HG02588 (cell line): ENCODE measurements around the gene TMEM63C.
A peak's percentile ranks its signal among the peaks of the same experiment; 100 is the strongest.

Experiments
- ATAC-seq: cut with Tn5 transposase; IDR thresholded peaks from one replicate; pipeline ENCODE4 v1.9.1; 2021; ENCODE audit warnings: mild to moderate bottlenecking, moderate library complexity; ENCODE audit not compliant: unreplicated experiment

The TMEM63C gene, protein sequence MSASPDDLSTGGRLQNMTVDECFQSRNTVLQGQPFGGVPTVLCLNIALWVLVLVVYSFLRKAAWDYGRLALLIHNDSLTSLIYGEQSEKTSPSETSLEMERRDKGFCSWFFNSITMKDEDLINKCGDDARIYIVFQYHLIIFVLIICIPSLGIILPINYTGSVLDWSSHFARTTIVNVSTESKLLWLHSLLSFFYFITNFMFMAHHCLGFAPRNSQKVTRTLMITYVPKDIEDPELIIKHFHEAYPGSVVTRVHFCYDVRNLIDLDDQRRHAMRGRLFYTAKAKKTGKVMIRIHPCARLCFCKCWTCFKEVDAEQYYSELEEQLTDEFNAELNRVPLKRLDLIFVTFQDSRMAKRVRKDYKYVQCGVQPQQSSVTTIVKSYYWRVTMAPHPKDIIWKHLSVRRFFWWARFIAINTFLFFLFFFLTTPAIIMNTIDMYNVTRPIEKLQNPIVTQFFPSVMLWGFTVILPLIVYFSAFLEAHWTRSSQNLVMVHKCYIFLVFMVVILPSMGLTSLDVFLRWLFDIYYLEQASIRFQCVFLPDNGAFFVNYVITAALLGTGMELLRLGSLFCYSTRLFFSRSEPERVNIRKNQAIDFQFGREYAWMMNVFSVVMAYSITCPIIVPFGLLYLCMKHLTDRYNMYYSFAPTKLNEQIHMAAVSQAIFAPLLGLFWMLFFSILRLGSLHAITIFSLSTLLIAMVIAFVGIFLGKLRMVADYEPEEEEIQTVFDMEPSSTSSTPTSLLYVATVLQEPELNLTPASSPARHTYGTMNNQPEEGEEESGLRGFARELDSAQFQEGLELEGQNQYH

DNA sequence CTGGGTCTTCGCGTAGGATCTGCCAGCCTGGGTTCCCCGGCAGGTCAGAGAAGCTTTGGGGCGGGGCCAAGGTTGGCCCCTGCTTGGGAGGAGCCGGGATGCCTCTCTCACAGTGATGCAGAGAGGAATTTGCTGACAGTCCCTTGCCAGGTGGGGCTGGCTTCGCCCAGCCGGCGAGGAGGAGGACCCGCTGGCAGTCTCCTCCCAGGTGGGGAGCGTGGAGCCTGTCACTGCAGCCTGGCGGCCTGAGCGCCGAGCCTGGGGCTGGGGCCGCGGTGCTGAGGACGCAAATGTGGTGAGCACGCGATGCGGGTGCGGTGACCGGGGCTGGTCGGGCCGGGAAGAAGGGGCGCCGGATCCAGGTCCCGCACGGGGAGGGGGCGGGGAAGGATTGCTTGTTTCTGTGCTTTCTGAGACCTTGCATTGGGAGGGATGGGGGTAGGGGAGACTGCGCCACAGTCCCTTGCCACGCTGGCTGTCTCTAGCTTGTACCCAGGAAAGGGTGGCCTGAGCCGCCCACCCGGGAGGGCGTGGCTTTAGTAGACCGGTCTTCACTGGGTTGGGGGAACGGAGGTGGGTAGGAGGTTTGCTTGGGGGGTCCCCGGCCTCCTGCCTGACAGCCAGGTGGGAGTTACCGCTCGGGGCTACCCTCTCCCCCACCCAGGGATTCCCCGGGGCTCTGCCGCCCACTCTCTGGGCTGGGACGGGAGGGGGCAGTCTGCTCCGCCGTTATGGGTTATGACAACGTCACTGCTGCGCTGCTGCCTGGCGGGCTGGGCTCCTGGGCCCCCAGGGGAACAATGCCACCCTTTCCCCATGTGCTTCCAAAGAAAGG, at the start of gene TMEM63C:
TSS of gene TMEM63C (plus strand) at position 196 of the 835 bp plus-strand sequence. CDS start 37,016 bp downstream, outside the sequence.
- ATAC-seq = peak; percentile 85

- no peak for ATAC-seq
Observed at GRCh38 chr14:77131871-77132486, 49.6 kb upstream of the TMEM63C start.

DNA sequence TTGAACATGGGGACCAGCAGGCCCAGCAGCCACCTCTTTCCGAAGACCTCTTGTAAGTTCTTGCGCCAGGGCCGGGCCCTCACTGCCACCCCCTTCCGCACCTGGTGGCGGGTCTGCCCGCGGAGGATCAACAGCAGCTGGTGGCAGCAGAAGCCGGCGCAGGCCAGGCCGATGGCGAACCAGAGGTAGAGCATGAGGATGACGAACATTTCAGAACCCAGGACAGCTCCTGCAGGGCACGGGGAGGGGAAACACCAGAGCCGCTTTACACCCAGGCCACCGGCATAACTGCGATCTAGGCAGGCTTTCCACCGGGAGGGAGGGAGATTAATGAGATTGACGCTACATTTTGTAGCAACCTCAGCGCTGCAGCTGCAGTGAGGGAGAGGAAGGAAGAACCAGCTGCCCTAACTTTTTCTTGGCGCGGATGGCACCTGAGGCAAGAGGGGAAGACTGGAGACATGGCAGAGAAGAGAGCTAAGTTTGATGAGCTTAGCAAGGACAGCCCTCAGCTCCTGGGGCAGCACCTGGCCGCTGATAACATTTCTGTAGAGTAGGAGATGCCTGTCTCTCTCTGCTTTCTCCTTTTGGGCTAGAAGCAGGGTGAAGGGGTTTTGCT, 47.8 kb upstream of the TMEM63C start:
- ATAC-seq = no peak

- ATAC-seq = no peak
Observed at GRCh38 chr14:77139022-77139421, 42.6 kb upstream of the TMEM63C start.

- ATAC-seq = no peak
Observed at GRCh38 chr14:77139540-77140358, 41.8 kb upstream of the TMEM63C start.

GRCh38 chr14:77140359-77141213, 41.0 kb upstream of the TMEM63C start:
- no peak for ATAC-seq

DNA sequence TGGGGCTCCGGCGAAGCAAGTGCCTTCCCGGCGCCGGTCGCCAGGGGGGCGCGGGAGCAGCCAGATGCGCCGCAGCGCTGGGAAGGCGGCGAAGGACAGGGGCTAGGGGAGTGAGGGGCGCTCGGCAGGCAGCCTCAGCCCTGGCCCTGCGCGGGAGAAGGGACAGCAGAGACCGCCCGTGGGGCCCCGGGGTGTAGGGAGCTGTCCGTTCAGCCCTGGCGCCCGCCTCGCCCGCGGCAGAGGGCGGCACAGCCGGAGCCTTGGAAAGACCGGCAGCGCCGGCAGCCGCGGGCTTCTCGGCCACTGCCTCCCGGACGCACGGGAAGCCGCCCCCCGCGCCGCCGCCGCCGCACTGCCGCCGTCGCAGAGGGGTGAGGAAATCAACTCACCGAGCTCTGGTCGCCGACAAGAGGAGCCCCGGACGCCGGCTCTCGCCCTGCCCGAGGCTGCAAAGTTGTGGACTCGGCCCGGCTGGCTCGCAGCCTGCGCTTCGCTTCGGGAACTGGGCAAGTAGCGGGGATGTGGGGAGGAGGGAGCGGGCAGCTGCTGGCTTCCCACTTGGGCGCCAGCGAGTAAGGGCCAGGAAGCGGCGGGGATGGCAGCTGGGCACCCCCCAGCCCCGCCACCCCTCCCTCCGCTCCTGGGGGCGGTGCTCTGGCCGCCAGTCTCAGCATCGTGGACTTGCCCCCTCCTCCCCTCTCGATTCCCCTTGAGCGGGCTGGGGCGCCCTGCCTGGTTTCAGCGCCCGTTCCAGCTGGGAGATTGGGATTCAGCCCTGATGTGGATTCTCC, 40.2 kb upstream of the TMEM63C start, which contains the start of gene ZDHHC22:
TSS of gene ZDHHC22 (minus strand) at position 578 of the 791 bp plus-strand sequence. CDS start 2,053 bp downstream, outside the sequence.
- no peak for ATAC-seq

GRCh38 chr14:77142005-77142800, 39.4 kb upstream of the TMEM63C start:
- ATAC-seq = no peak

- ATAC-seq = no peak
Observed at GRCh38 chr14:77143071-77143470, 38.5 kb upstream of the TMEM63C start.

- no peak for ATAC-seq
Observed at GRCh38 chr14:77144412-77145115, 37.0 kb upstream of the TMEM63C start.

GRCh38 chr14:77145975-77146740, 35.4 kb upstream of the TMEM63C start:
- no peak for ATAC-seq

DNA sequence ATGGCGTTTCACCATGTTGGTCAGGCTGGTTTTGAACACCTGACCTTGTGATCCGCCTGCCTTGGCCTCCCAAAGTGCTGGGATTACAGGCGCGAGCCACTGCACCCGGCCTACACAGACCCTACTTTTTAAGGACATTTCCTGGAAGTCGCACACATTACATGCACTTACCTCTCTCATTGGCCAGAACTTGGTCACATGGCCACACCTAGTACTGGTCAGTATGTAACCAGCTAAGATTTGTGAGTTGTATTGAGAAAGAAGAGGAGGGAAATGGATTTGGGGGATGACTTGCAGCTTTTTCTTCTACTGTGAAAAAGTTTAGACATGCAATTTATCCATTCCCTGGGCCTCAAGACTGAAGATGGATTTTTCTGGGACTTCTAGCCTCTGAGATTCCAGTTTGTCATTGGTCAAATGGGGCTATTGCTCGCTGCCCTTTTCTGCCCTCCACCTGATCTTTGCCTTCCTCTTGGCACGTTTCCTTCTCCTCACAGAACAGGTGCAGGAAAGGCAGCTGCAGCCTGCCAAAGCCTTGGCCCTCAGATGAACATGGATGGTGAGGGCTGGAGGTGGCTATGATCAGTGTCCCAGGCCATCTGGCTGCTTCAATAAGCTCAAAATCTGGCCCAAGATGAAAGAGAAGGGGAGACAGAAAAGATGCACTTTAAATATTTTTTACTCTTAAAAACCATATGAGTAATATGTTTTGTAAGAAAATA, 32.9 kb upstream of the TMEM63C start:
- no peak for ATAC-seq

DNA sequence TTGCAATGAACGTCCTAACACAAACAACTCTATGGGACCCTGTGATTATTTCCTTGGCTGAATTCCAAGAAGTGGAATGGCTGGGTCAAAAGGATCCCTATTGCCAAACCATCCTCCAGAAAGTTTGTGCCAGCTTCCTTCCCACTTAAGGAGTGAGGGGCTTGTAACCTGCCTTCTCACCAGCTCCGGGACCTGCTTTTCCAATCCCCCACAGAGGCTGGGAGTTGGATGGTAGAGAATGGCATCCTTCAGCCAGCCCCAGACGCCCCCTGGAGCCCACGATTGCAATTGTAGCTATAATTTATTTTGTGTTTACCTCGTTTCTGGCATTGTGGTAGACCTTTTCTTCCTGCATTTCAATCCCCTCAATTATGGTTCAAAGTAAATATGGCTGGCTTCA, 30.4 kb upstream of the TMEM63C start:
- no peak for ATAC-seq

DNA sequence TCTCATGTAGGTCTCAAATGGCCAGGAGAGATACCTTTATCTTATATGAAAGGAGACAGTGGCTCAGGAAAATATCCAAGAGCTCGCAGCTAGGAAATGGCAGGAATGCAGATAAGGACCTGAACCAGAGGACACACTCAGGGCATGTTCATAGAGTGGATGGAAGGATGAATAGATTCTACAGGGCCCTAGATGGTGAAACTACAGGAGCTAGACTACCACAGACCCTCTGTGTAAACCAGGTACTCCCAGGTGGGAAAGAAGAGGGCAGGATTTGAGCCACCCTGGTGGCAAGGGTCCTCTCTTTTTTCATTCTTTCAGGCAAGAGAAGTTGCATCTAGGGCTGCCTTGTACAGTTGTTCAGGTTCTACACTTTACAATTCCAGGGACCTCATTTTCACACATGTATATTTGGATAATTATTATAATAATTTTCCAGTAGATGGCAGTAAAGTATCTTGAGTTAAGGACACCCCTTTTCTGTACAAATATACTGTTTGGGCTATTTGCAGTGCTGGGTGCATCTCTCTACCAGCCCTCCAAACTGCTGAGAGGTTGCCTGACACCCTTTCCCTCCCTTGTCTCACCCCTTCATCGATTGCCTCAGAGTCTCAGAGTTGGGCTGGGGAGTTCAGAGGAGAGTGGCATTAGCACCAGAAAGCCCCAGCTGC, 29.5 kb upstream of the TMEM63C start:
- no peak for ATAC-seq
